ENCODE measurements around the gene TRUB2. TPM values are rescaled to one million over a fixed set of nuclear protein-coding genes. Genes with fewer than 3 reads are reported as not detected.

The TRUB2 gene
- total RNA-seq, 2 experiments from 2014 or later: 16.9 to 18.9 TPM

DNA sequence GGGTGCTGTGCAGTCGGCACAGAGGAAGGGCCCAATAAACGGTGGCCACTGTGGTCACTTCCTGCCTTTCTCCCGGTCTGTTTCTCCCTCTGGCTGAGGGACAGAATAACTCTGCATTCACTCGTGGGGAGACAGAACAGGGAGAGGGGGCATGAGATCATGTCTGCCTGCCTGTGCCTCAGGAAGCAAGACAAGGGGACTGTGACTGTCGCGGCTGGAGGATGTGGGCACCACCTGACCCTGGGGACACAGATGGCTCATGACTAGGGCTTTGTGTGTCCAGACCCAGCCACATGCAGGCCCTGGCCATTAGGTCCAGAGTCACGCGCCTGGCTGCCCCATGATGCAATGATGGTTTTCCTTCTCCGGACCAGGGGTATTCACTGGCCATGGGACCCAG is 5.8 kb downstream of the TRUB2 start:
- DNase-seq: no peak
- ChIA-PET POLR2A (no interaction called here), CTCF (no interaction called here)
- no peak overlapping the region for H3K4me3 Mint-ChIP-seq
- peaks cover 8% of the 10 kb centered on the region for H3K36me3 Mint-ChIP-seq (ENCODE audit: low read depth)
- no peak overlapping the region for H3K27ac Mint-ChIP-seq
- H3K9me3 Mint-ChIP-seq: no peaks in the 10 kb centered on the region
- H3K4me1 Mint-ChIP-seq: peaks cover 1% of the 10 kb centered on the region
- H3K27me3 Mint-ChIP-seq: no peaks in the 10 kb centered on the region

DNA sequence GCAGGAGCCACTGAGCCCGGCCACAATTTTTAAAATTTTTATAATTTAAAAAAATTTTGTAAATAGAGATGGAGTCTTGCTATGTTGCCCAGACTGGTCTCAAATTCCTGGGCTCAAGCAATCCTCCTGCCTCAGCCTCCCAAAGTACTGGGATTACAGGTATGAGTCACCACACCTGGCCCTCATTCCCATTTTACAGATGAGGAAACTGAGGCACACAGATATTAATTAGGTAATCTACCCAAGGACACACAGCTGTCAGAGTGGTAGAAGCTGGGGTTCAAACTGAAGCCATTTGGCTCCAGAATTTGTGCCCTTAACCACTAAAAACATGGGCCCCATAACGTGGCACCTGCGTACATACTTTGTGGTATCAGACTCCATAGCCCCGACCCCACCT is 7.5 kb downstream of the TRUB2 start:
- Mint-ChIP-seq H3K4me3 (no peak overlapping the region), H3K27ac (no peak overlapping the region), H3K9me3 (no peaks in the 10 kb centered on the region), H3K36me3 (ENCODE audit: low read depth) (peaks cover 13% of the 10 kb centered on the region), H3K27me3 (no peaks in the 10 kb centered on the region), H3K4me1 (no peaks in the 10 kb centered on the region)
- CTCF ChIA-PET: no interaction called here
- POLR2A ChIA-PET: no interaction called here
- no peak for DNase-seq

DNA sequence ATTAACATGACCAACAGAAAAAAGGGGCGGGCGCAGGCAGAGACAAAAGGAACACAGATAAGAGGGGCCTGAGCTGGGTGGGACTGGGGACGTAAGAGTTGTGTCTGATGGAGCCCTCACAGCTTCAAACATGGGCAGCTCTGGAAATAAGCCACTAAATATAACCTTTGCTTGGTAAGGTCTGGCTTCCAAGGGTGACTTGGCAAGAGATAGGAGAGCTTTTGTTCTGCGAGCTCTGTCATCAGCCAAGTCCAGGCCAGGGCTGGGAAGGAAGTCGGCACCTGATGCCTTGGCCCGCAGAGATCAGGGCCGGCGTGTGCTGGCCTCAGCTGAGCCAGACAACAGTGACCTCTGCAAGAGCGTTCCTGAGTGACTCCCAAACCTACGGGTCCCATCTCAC is 11.8 kb downstream of the TRUB2 start:
- Mint-ChIP-seq H3K4me1 (no peaks in the 10 kb centered on the region), H3K36me3 (ENCODE audit: low read depth) (peaks cover 14% of the 10 kb centered on the region), H3K4me3 (no peak overlapping the region), H3K9me3 (no peaks in the 10 kb centered on the region), H3K27ac (no peak overlapping the region), H3K27me3 (no peaks in the 10 kb centered on the region)
- CTCF ChIA-PET: no interaction called here
- no peak for DNase-seq
- POLR2A ChIA-PET: interaction anchor here (1.1 kb wide), 1 partner anchor 31 kb away, joined by 3 read pairs; no protein-coding TSS in a partner anchor

DNA sequence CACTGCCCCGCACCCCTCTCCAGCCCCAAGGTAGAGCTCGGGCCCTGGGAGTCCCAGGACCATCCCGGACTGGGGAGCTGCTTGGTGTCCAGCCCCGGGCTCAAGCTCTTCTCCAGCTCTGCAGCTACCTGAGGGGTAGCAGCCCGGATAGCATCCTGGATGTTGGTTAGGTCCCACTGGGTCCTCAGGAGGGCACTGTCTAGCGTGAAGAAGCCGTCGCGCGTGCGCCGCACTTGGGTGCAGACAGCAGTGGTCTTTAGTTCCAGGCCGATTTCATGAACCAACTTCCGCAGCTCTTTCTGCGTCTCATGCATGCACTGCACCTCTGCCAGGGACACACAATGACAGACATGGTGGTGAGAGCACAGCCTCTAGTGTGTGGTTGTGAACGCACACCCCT is 12.7 kb downstream of the TRUB2 start:
- ChIA-PET POLR2A (interaction anchor here (1.1 kb wide), 1 partner anchor 32 kb away, joined by 3 read pairs; no protein-coding TSS in a partner anchor), CTCF (interaction anchor here (1.0 kb wide), 1 partner anchor 13 kb away, joined by 4 read pairs; no protein-coding TSS in a partner anchor)
- Mint-ChIP-seq H3K27me3 (no peaks in the 10 kb centered on the region), H3K9me3 (no peaks in the 10 kb centered on the region), H3K4me1 (no peaks in the 10 kb centered on the region), H3K27ac (no peak overlapping the region), H3K4me3 (no peak overlapping the region), H3K36me3 (ENCODE audit: low read depth) (peaks cover 14% of the 10 kb centered on the region)
- no peak for DNase-seq

DNA sequence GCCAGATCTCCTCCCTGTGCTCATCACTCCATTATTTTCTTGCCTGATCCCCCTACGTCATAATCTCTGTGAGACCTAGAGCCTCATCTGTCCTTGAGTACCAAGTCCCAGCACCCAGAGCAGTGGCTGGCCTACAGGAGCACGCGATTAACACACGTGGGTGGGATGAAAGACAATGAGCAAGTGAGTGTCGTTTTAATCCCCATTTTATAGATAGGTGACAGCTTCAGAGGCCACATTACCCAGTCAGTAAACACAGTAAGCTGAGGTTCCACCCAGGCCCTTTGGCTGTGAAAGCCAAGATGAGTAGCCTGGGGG is 17.3 kb downstream of the TRUB2 start:
- H3K27ac Mint-ChIP-seq: no peak overlapping the region

DNA sequence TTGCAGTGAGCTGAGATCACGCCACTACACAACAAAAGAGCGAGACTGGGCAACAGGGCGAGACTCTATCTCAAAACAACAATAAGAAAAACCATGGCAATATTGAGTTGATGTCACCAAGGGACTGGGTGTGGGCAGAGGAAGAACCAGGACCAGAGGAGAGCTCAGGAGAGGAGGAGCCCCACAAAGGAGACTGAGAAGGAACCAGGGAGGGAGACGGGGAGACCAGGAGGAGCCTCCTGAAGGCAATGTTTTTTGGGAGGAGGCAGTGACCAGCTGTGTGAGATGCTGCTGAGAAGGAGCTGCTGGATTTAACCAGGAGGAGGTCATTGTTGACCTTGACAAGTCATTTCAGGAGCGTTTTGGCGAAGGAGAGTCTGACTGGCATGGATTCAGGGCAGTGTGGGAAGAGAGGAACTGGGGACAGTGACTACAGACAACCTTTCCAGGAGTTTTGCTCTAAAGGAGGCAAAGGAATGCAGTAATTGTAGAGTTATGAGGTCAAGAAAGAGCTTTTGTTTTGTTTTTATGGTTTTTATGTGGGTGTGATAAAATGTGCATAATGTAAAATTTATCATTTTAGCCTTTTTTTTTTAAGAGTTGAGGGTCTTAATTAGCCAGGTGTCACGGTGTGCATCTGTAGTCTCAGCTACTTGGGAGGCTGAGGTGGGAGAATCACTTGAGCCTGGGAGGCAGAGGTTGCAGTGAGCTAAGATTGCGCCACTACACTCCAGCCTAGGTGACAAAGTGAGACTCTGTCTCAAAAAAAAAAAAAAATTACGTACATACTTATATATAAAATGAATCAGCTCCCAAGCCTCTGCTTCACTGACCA is 17.9 kb downstream of the TRUB2 start:
- H3K27ac Mint-ChIP-seq: no peak overlapping the region
- H3K4me1 Mint-ChIP-seq: no peaks in the 10 kb centered on the region
- H3K36me3 Mint-ChIP-seq (ENCODE audit: low read depth): peaks cover 6% of the 10 kb centered on the region
- no peak for DNase-seq
- no peaks in the 10 kb centered on the region for H3K27me3 Mint-ChIP-seq
- no peaks in the 10 kb centered on the region for H3K9me3 Mint-ChIP-seq
- POLR2A ChIA-PET: interaction anchor here (0.9 kb wide), 1 partner anchor 17 kb away, joined by 3 read pairs; no protein-coding TSS in a partner anchor
- no peak overlapping the region for H3K4me3 Mint-ChIP-seq
- CTCF ChIA-PET: interaction anchor here (0.6 to 1.7 kb wide), 2 partner anchors 37 to 369 kb away, joined by 3 to 6 read pairs; no protein-coding TSS in a partner anchor

More for the DNA sequence above, 17.3 kb downstream of the TRUB2 start:
- no peaks in the 10 kb centered on the region for H3K9me3 Mint-ChIP-seq
- ChIA-PET POLR2A (no interaction called here), CTCF (interaction anchor here (1.3 to 1.7 kb wide), 2 partner anchors 27 to 36 kb away, joined by 3 to 6 read pairs; no protein-coding TSS in a partner anchor)
- H3K36me3 Mint-ChIP-seq (ENCODE audit: low read depth): peaks cover 8% of the 10 kb centered on the region
- H3K4me3 Mint-ChIP-seq: no peak overlapping the region
- no peaks in the 10 kb centered on the region for H3K27me3 Mint-ChIP-seq
- DNase-seq: no peak
- H3K4me1 Mint-ChIP-seq: no peaks in the 10 kb centered on the region

DNA sequence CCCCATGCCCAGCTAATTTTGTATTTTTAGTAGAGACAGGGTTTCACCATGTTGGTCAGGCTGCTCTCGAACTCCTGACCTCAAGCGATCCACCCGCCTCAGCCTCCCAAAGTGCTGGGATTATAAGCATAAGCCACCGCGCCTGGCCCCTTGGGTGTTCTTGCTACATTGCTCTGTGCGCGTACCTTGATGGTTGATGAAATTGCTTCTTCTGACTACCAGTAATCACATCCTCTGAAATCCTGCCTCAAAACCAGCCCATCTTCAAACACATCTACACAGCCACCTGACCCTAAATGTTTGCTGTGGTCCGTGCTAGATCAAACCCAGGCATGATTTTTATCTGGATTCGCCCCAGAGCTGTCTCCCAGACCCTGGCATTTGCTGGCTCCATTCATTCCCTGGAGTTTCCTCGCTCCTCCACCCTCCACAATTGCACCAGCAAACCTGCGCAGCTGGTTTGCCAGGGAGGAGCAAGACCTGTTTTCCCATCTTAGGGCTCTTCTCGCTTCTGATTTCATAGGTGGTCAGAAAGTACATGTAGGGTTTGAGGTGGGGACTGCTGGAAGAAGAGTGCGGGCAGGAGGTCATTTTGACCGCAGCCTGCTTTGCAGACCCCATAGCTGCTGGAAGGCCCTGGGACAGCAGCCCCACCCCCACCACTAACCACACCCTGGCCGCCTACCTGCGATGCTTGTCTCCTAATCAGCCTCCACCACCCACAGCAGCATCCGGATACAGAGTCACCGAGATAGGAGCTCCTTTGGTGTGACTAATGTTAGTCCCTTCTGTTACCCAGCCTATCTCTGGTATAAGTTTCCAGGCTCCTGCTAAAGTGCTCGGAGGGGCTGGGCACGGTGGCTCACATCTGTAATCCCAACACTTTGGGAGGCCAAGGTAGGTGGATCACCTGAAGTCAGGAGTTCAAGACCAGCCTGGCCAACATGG is 23.4 kb downstream of the TRUB2 start:
- ChIA-PET CTCF (interaction anchor here (1.9 to 4.4 kb wide), 2 partner anchors 43 to 63 kb away, joined by 5 to 29 read pairs; no protein-coding TSS in a partner anchor), POLR2A (no interaction called here)
- Mint-ChIP-seq H3K27me3 (no peaks in the 10 kb centered on the region), H3K36me3 (ENCODE audit: low read depth) (no peaks in the 10 kb centered on the region), H3K4me1 (peaks cover 1% of the 10 kb centered on the region), H3K27ac (no peak overlapping the region), H3K4me3 (no peak overlapping the region), H3K9me3 (no peaks in the 10 kb centered on the region)
- no peak for DNase-seq

DNA sequence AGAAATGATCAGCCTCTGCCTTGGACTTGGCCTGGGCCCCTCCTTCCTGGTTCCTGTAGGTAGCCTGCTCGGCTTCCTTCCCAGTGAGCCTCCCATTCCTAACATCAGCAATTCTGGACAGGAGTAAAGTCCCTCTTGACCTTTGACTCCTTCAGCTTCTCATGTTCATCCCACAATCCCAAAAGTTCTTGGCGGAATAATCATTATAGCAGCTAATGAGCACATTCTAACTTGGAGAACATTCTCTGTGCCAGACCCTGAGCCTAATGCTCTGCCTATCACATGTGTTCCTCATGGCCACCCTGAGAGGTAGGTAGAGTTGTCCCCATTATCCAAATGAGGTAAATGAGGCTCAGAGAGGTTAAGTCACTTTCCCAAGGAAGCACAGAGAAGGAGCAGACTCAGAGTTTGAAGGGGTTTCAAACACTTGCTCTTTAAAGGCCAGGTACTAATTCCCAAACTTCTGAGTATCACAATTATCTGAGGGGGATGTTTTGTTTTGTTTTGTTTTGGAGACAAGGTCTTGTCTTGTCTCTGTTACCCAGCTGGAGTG is 24.9 kb downstream of the TRUB2 start:
- H3K27ac Mint-ChIP-seq: no peak overlapping the region
- CTCF ChIA-PET: interaction anchor here (0.9 to 4.4 kb wide), 7 partner anchors 10 to 73 kb away, joined by 3 to 29 read pairs (median 4); no protein-coding TSS in a partner anchor
- DNase-seq: no peak
- no peak overlapping the region for H3K4me3 Mint-ChIP-seq
- H3K9me3 Mint-ChIP-seq: no peaks in the 10 kb centered on the region
- H3K27me3 Mint-ChIP-seq: no peaks in the 10 kb centered on the region
- POLR2A ChIA-PET: no interaction called here
- H3K4me1 Mint-ChIP-seq: peaks cover 1% of the 10 kb centered on the region
- H3K36me3 Mint-ChIP-seq (ENCODE audit: low read depth): no peaks in the 10 kb centered on the region

DNA sequence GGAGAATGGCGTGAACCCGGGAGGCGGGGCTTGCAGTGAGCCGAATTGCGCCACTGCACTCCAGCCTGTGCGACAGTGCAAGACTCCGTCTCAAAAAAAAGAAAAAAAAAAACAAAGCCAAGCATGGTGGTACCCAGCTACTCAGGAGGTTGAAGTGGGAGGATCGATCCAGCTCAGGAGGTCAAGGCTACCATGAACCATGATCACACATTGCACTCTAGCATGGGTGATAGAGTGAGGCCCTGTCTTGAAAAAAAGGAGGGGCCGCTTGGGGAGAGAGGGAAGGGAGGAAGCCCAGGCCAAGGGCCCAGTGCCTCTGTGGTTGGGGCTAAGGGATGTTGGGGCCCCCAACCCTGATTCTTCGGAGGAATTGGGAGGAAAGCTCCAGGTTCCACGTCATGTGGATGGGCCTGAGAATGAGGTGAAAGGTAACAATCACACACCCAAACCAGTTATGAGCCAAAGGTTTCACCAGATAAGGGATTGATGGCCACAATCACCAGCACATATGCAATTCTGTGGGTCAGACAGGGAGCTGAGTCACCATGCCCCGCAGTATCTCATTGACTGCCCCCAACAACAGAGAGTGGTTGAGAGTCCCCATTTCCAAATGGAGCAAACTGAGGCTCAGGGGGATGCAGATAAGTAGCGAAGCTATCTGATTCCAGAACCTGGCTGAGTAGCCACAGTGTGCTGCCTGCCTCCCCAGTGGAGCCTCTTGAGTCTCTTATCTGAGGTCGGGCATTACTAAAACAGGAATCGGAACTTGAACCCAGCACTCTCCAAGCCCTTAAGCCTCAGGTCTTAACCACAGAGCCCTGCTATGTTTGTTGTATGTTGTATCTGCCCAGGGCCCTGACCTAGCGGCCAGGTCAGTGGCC is 25.7 kb downstream of the TRUB2 start:
- no peak for DNase-seq
- no peak overlapping the region for H3K27ac Mint-ChIP-seq
- H3K36me3 Mint-ChIP-seq (ENCODE audit: low read depth): no peaks in the 10 kb centered on the region
- no peaks in the 10 kb centered on the region for H3K9me3 Mint-ChIP-seq
- H3K27me3 Mint-ChIP-seq: no peaks in the 10 kb centered on the region
- CTCF ChIA-PET: interaction anchor here (0.8 to 4.4 kb wide), 12 partner anchors 11 to 74 kb away, joined by 3 to 29 read pairs (median 4); no protein-coding TSS in a partner anchor
- POLR2A ChIA-PET: no interaction called here
- H3K4me1 Mint-ChIP-seq: peaks cover 1% of the 10 kb centered on the region
- H3K4me3 Mint-ChIP-seq: no peak overlapping the region

DNA sequence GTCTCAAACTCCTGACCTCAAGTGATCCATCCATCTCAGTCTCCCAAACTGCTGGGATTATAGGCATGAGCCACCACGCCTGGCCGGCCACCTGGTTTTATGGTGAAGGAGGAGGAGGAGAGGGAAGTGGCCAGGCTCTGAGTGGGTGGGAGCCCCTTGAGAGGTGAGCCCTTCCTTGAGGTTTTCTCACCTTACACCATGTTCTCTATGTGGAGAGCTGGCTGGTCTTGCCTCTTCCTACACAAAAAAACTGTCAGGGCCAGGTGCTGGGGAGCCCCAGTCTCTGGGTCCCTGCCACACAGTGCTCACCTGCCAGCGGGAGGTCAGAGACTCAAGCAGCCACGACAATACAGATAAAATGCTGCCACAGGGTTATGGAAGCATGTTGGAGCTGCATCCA is 28.1 kb downstream of the TRUB2 start:
- ChIA-PET CTCF (interaction anchor here (3.0 to 4.4 kb wide), 2 partner anchors 47 to 67 kb away, joined by 20 to 29 read pairs; no protein-coding TSS in a partner anchor), POLR2A (no interaction called here)
- H3K36me3 Mint-ChIP-seq (ENCODE audit: low read depth): no peaks in the 10 kb centered on the region
- H3K4me3 Mint-ChIP-seq: no peak overlapping the region
- peaks cover 1% of the 10 kb centered on the region for H3K4me1 Mint-ChIP-seq
- H3K9me3 Mint-ChIP-seq: no peaks in the 10 kb centered on the region
- no peak overlapping the region for H3K27ac Mint-ChIP-seq
- DNase-seq: no peak
- H3K27me3 Mint-ChIP-seq: no peaks in the 10 kb centered on the region

DNA sequence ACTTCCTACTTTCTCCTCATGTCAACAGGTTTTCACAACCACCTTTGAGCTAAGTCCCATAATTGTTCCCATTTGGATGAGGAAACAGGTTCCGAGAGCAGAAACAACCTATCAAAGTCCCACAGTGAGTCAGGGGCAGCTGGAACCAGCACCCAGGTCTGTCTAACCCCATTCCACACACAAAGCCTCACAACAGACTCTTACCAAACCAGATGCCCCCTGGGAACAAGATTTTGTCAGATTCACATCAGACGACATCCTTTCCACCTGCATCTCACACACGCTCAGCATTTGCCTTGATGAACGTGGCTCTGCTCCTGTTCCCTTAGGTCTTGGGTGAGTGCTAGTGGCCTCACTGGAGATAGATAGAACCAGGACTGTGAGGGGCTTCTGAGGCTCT is 29.2 kb downstream of the TRUB2 start:
- no peak for DNase-seq
- H3K27ac Mint-ChIP-seq: no peak overlapping the region
- H3K4me3 Mint-ChIP-seq: no peak overlapping the region
- H3K36me3 Mint-ChIP-seq (ENCODE audit: low read depth): no peaks in the 10 kb centered on the region
- CTCF ChIA-PET: no interaction called here
- no peaks in the 10 kb centered on the region for H3K9me3 Mint-ChIP-seq
- no peaks in the 10 kb centered on the region for H3K27me3 Mint-ChIP-seq
- POLR2A ChIA-PET: no interaction called here
- H3K4me1 Mint-ChIP-seq: peaks cover 1% of the 10 kb centered on the region

DNA sequence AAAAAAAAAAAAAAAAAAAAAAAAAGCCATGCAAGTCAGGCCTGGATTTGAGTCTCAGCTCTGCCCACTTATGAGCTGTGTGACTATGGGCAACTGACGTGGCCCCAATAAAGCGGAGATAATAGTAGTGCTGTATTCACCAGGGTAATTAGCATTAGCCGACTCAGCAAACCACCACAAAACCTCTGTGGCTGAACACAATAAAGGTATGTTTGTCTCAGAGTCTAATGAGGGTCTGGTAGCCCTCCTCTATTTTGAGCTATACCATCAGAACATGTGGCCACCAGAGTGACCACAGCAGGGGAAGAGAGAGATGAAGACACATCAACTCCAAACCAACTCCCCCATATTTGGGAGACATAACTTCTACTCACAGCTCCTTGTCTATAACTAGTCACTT is 30.2 kb downstream of the TRUB2 start:
- ChIA-PET POLR2A (no interaction called here), CTCF (interaction anchor here (0.6 to 0.8 kb wide), 3 partner anchors 11 to 70 kb away, joined by 3 to 4 read pairs (median 3); no protein-coding TSS in a partner anchor)
- Mint-ChIP-seq H3K9me3 (no peaks in the 10 kb centered on the region), H3K4me1 (peaks cover 1% of the 10 kb centered on the region), H3K36me3 (ENCODE audit: low read depth) (no peaks in the 10 kb centered on the region), H3K4me3 (no peak overlapping the region), H3K27ac (no peak overlapping the region), H3K27me3 (no peaks in the 10 kb centered on the region)
- DNase-seq: no peak

Measured in activated CD4-positive, alpha-beta memory T cell treated with anti-CD3 and anti-CD28 coated beads, Interleukin-2, amount 10 ng/mL, durations not matched to agents 7 days and 5 days (primary cell).